Measurements from ENCODE around the gene MSLN. TPM values are rescaled to one million over a fixed set of nuclear protein-coding genes. Genes with fewer than 3 reads are reported as not detected.

The MSLN gene
- total RNA-seq, 4 donors from 2014 or later: 0.31 to 7.3 (median 0.49) TPM; not detected in 1

DNA sequence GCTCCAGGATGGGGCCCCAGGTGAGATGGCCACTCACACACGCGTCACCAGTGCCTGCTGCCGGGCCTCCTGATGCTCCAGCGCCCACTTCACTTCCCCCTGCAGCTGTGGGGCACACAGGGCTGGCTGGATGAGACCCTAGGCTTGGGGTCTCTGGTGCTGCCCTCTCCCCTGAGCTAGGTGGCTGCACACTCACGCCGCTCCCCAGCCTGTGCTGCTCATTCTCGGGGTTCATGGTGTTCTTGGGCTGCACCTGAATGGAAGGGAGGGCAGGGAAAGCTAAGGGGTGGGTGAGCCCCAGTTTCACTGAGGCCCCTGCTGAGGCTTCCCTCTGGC is 35.5 kb upstream of the MSLN start:
- Histone ChIP-seq H3K27me3 (peaks cover 34% of the 10 kb centered on the region), H3K4me3 (no peak overlapping the region), H3K36me3 (no peaks in the 10 kb centered on the region), H3K9me3 (no peaks in the 10 kb centered on the region), H3K4me1 (peaks cover 53% of the 10 kb centered on the region), H3K27ac (no peak overlapping the region)
- DNase-seq (ENCODE audit: low spot score in 2 of 2): no peak
- no CpG with 5 or more reads among the region's 7 CpGs for WGBS
- TF ChIP-seq EP300 (IDR thresholded peaks at IDR 0.05): no peak

DNA sequence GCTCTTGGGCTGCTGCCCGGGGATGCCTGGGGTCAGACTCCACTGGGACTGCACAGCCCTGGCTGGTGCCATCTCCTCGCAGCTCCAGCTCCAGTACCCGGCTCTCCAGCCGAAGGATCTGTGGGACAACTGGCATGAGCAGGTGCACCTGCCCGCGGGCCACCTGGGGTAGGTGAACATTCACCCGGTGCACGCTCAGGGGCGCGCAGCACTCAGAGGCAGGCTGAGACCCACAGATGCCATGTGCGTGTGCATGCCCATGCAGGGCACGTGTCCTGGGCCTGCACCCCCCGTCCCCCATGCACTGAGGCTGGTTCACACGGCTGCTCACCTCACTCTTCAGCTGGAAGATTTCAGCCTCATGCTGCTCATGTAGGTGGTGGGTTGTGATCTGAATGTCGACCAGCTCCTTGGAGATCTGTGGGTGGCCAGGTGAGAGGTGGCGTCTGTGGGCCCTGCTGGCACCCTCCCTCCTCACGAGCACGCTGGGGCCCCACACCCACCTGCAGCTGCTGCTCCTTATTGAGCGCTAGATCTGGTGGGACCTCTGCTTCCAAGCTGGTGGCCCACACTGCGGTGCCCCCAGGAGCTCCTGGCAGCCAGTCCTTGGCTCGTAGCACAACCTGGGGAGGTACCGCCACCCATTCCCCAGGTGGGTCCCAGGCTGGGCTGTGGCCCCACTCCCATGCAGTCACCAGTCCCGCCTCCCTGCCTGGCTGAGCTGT is 34.9 kb upstream of the MSLN start:
- WGBS: 67% methylated on average over 3 of the region's 23 CpGs
- peaks cover 47% of the 10 kb centered on the region for H3K4me1 ChIP-seq
- TF ChIP-seq EP300 (IDR thresholded peaks at IDR 0.05) (no peak), POLR2AphosphoS5 (IDR thresholded peaks at IDR 0.05) (no peak), POLR2A (IDR thresholded peaks at IDR 0.05) (no peak)
- TF ChIP-seq, protein P1, sequence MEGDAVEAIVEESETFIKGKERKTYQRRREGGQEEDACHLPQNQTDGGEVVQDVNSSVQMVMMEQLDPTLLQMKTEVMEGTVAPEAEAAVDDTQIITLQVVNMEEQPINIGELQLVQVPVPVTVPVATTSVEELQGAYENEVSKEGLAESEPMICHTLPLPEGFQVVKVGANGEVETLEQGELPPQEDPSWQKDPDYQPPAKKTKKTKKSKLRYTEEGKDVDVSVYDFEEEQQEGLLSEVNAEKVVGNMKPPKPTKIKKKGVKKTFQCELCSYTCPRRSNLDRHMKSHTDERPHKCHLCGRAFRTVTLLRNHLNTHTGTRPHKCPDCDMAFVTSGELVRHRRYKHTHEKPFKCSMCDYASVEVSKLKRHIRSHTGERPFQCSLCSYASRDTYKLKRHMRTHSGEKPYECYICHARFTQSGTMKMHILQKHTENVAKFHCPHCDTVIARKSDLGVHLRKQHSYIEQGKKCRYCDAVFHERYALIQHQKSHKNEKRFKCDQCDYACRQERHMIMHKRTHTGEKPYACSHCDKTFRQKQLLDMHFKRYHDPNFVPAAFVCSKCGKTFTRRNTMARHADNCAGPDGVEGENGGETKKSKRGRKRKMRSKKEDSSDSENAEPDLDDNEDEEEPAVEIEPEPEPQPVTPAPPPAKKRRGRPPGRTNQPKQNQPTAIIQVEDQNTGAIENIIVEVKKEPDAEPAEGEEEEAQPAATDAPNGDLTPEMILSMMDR (IDR thresholded peaks at IDR 0.05): no peak
- DNase-seq (ENCODE audit: low spot score in 2 of 2): no peak
- no peak overlapping the region for H3K27ac ChIP-seq
- H3K27me3 ChIP-seq: peaks cover 34% of the 10 kb centered on the region
- H3K4me3 ChIP-seq: no peak overlapping the region
- H3K9me3 ChIP-seq: no peaks in the 10 kb centered on the region
- no peaks in the 10 kb centered on the region for H3K36me3 ChIP-seq

DNA sequence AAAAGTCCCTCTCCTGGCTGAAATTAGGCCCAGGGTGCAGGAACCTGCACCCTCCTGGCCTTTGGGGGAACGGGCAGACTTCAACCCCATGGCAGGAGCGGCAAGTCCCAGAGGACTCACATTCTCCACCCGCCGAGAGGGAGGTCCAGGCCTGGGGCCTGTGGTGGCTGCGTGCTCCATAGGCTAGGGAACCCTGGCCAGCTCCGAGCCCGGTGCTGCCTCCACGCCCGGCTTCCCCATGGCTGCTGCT is 34.4 kb upstream of the MSLN start:
- Histone ChIP-seq H3K27ac (no peak overlapping the region), H3K27me3 (peaks cover 34% of the 10 kb centered on the region), H3K36me3 (peaks cover 2% of the 10 kb centered on the region), H3K4me3 (peak overlapping the region; percentile 52), H3K9me3 (no peaks in the 10 kb centered on the region), H3K4me1 (peaks cover 43% of the 10 kb centered on the region)
- no peak for DNase-seq (ENCODE audit: low spot score in 2 of 2)
- no peak for TF ChIP-seq POLR2A (IDR thresholded peaks at IDR 0.05)
- no peak for TF ChIP-seq EP300 (IDR thresholded peaks at IDR 0.05)
- TF ChIP-seq, protein P1 (IDR thresholded peaks at IDR 0.05): no peak
- TF ChIP-seq POLR2AphosphoS5 (IDR thresholded peaks at IDR 0.05): no peak
- WGBS: no CpG with 5 or more reads among the region's 9 CpGs

DNA sequence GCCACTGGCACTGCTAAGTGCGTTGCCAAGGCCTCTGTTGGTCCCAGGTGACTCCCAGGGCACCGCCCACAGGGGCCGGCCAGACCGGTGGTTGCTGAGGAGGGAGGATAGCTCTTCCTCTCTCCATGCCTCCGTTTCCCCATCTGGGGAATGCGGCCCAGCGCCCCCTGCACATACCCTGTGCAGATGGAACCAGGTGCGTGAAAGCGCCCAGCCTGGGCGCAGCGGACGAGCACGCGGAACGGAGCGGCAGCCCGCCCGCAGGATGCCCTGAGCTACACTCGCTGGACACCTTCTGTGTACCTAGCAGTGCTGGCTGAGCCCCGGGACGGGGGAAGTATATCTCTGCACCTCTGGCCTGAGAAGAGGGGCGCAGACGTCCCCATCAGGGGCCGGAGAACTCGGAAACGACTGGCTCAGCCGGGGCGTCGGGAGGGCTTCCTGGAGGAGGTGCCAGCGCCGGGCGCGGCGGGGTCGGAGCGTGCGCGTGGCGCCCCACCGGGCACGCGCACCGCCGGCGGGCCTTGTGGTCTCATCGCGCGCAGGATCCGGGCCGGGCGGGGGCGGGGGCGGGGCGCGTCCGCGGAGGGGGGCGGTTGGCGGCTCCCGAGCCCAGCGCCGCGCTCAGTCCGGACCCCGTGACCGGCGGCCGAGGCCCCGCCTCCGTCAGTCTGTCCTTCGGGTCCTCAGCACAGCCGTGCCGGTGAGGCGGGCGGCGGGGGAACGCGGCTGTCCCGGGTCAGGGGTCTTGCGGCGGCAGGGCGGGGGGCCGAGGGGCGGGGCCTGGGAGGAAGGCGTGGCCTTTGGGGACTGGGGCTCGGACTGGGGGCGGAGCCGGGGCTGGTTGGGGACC is 33.9 kb upstream of the MSLN start, which contains the start of the genes CCDC78 and HAGHL:
Gene CCDC78, minus strand, starts transcription at position 6 of the 853 bp plus-strand sequence. CDS start 76 bp downstream, outside the sequence.
Gene HAGHL, plus strand, starts transcription at position 669 of the 853 bp plus-strand sequence. CDS start 404 bp downstream, outside the sequence.
- Histone ChIP-seq H3K4me1 (peaks cover 38% of the 10 kb centered on the region), H3K27ac (no peak within 1 kb of the TSS), H3K9me3 (no peaks in the 10 kb centered on the region), H3K36me3 (peaks cover 8% of the 10 kb centered on the region), H3K27me3 (peaks cover 34% of the 10 kb centered on the region), H3K4me3 (peak within 1 kb of the TSS; percentile 52)
- TF ChIP-seq POLR2A (IDR thresholded peaks at IDR 0.05) (no peak), EP300 (IDR thresholded peaks at IDR 0.05) (no peak), POLR2AphosphoS5 (IDR thresholded peaks at IDR 0.05) (no peak)
- TF ChIP-seq, protein P1 (IDR thresholded peaks at IDR 0.05): no peak
- no peak for DNase-seq (ENCODE audit: low spot score in 2 of 2)
- 4% methylated on average over 15 of the region's 88 CpGs for WGBS

DNA sequence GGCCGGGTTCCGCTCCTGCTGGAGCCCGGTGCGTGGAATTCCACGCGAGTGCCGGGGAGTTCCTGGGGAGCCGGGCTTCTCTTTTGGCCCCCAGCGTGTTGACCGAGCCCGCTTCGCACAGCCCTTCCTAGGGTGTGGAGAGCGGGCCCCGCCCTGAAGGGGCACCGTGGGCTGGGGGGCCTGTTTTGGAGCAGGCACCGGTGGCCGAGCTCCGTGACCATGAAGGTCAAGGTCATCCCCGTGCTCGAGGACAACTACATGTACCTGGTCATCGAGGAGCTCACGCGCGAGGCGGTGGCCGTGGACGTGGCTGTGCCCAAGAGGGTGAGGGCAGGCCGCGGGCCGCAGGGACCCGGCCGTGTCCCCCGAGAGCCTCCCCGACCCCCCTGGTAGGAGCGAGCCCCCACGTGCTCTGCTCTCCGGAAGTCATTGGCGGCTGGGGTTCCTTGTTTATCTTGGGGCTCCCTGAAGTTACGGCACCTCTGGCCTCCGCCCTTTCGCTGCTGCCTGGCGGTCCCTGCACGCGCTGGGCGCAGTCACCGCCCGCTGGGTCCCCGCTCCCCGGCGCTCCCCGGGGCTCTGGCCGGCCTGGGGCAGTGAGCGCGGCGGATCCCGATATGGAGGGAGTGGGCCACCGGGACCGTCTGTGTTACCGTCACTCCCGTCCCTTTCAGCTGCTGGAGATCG is 33.1 kb upstream of the MSLN start:
- H3K4me3 ChIP-seq: peak overlapping the region; percentile 52
- 0% methylated on average over 17 of the region's 61 CpGs for WGBS
- TF ChIP-seq, protein P1 (IDR thresholded peaks at IDR 0.05): no peak
- TF ChIP-seq EP300 (IDR thresholded peaks at IDR 0.05): no peak
- TF ChIP-seq POLR2AphosphoS5 (IDR thresholded peaks at IDR 0.05): no peak
- no peak for TF ChIP-seq POLR2A (IDR thresholded peaks at IDR 0.05)
- peaks cover 32% of the 10 kb centered on the region for H3K4me1 ChIP-seq
- peaks cover 16% of the 10 kb centered on the region for H3K36me3 ChIP-seq
- H3K27me3 ChIP-seq: peaks cover 34% of the 10 kb centered on the region
- H3K9me3 ChIP-seq: no peaks in the 10 kb centered on the region
- no peak for DNase-seq (ENCODE audit: low spot score in 2 of 2)
- H3K27ac ChIP-seq: no peak overlapping the region
